Activated B cell treated with CpG ODN at 0.5 μM for 24 hours (primary cell): ENCODE measurements around the gene PRLR. TPM values are rescaled to one million over a fixed set of nuclear protein-coding genes. Genes with fewer than 3 reads are reported as not detected.
A peak's percentile ranks its signal among the peaks of the same experiment; 100 is the strongest.

ENCODE experiments used
- ATAC-seq: fragments of 200-7000 bp; cut with Tn5 transposase; one replicate; pipeline ENCODE4 v1.10.0; 2021; ENCODE audit warnings: low read depth, mild to moderate bottlenecking, moderate library complexity
- CTCF ChIA-PET: fragments of 350-600 bp; sonication (Branson Sonifier 250); formaldehyde crosslinking; loops from one replicate; lab custom pipeline; 2021; ENCODE audit warnings: antibody characterized with exemption; lab: Charles Lee
- POLR2A ChIA-PET: fragments of 350-600 bp; sonication (Branson Sonifier 250); formaldehyde crosslinking; loops from one replicate; lab custom pipeline; 2021; ENCODE audit warnings: antibody characterized with exemption; lab: Charles Lee
- DNase-seq: peaks from one replicate; pipeline ENCODE4 v3.0.0; 2022
- H3K27ac Mint-ChIP-seq: one replicate; pipeline ENCODE4 v1.8.0; 2020; ENCODE audit warnings: mixed read lengths
- H3K27me3 Mint-ChIP-seq: one replicate; pipeline ENCODE4 v1.8.0; 2021; ENCODE audit warnings: mixed read lengths
- H3K36me3 Mint-ChIP-seq: one replicate; pipeline ENCODE4 v1.8.0; 2021; ENCODE audit warnings: low read depth, mixed read lengths
- H3K4me1 Mint-ChIP-seq: one replicate; pipeline ENCODE4 v1.8.0; 2021; ENCODE audit warnings: mixed read lengths
- H3K4me3 Mint-ChIP-seq: one replicate; pipeline ENCODE4 v1.8.0; 2020; ENCODE audit warnings: mild to moderate bottlenecking, mixed read lengths
- H3K9me3 Mint-ChIP-seq: one replicate; pipeline ENCODE4 v1.8.0; 2020; ENCODE audit warnings: mixed read lengths
- CTCF ChIP-seq: fragments of 200-600 bp; IDR thresholded peaks from one replicate; pipeline ENCODE4 v1.8.0; 2022; ENCODE audit warnings: antibody characterized with exemption, mild to moderate bottlenecking
- intact Hi-C: fragments of 100-400 bp; cut with micrococcal nuclease; formaldehyde crosslinking; loops from one replicate; pipeline ENCODE4 v1.15.1; 2024
- total RNA-seq: library from RNA; stranded (reverse); gene quantifications from 2 replicates; pipeline ENCODE4 v1.2.3, GENCODE V29; 2022

The PRLR gene
- total RNA-seq, 1 donor from 2014 or later = 3.7 TPM

GRCh38 chr5:35214051-35214450 lies 16.2 kb downstream of the PRLR start:
- Mint-ChIP-seq H3K4me3 (no peak overlapping the region), H3K27me3 (peaks cover 2% of the 10 kb centered on the region), H3K4me1 (peaks cover 26% of the 10 kb centered on the region), H3K9me3 (no peaks in the 10 kb centered on the region), H3K27ac (peak overlapping the region; percentile 92), H3K36me3 (no peaks in the 10 kb centered on the region)
- CTCF ChIA-PET = interaction anchor here (0.6 kb wide), 1 partner anchor 9 kb away, joined by 3 read pairs; no protein-coding TSS in a partner anchor
- DNase-seq (no peak), ATAC-seq (no peak)
- POLR2A ChIA-PET = no interaction called here
- TF ChIP-seq CTCF = no peak
- intact Hi-C loops = loop anchor here (1.0 to 10.0 kb wide), 3 partner anchors 283 to 1028 kb away; partner anchors contain the start of genes NADK2 and TTC23L

- ChIA-PET CTCF (interaction anchor here (1.4 to 1.8 kb wide), 3 partner anchors 9 to 125 kb away, joined by 5 to 13 read pairs (median 7); no protein-coding TSS in a partner anchor), POLR2A (interaction anchor here (2.1 to 2.5 kb wide), 2 partner anchors 18 to 106 kb away, joined by 6 to 9 read pairs; no protein-coding TSS in a partner anchor)
- DNase-seq (no peak), ATAC-seq (no peak)
- H3K4me3 Mint-ChIP-seq = no peak overlapping the region
- H3K4me1 Mint-ChIP-seq = peaks cover 26% of the 10 kb centered on the region
- intact Hi-C loops = loop anchor here (1.0 to 10.0 kb wide), 4 partner anchors 15 to 1029 kb away; partner anchors contain the start of genes NADK2 and TTC23L
- no peaks in the 10 kb centered on the region for H3K9me3 Mint-ChIP-seq
- peaks cover 2% of the 10 kb centered on the region for H3K27me3 Mint-ChIP-seq
- TF ChIP-seq CTCF = no peak
- H3K36me3 Mint-ChIP-seq = no peaks in the 10 kb centered on the region
- H3K27ac Mint-ChIP-seq = peak overlapping the region; percentile 92
These were observed 16.7 kb downstream of the PRLR start for GRCh38 chr5:35213608-35214007.

- POLR2A ChIA-PET = interaction anchor here (1.1 to 2.5 kb wide), 4 partner anchors 10 to 107 kb away, joined by 3 to 9 read pairs (median 6); partner anchors contain the start of gene PRLR
- intact Hi-C loops = loop anchor here (1.0 to 10.0 kb wide), 7 partner anchors 10 to 1030 kb away; partner anchors contain the start of genes BRIX1, NADK2, RAD1 and TTC23L
- peaks cover 26% of the 10 kb centered on the region for H3K4me1 Mint-ChIP-seq
- H3K36me3 Mint-ChIP-seq = no peaks in the 10 kb centered on the region
- no peak for TF ChIP-seq CTCF
- H3K27me3 Mint-ChIP-seq = peaks cover 2% of the 10 kb centered on the region
- peak overlapping the region; percentile 22 for H3K4me3 Mint-ChIP-seq
- peak; percentile 86 for ATAC-seq
- no peaks in the 10 kb centered on the region for H3K9me3 Mint-ChIP-seq
- peak overlapping the region; percentile 92 for H3K27ac Mint-ChIP-seq
- no peak for DNase-seq
- CTCF ChIA-PET = interaction anchor here (1.0 to 1.8 kb wide), 4 partner anchors 9 to 124 kb away, joined by 3 to 13 read pairs (median 6); no protein-coding TSS in a partner anchor
These were observed 17.9 kb downstream of the PRLR start for GRCh38 chr5:35212122-35212982.

- intact Hi-C loops = loop anchor here (5.0 to 10.0 kb wide), 3 partner anchors 375 to 1032 kb away; partner anchors contain the start of genes LMBRD2, NADK2, SKP2 and TTC23L
- POLR2A ChIA-PET = no interaction called here
- Mint-ChIP-seq H3K9me3 (no peaks in the 10 kb centered on the region), H3K4me3 (no peak overlapping the region), H3K4me1 (peaks cover 26% of the 10 kb centered on the region), H3K36me3 (no peaks in the 10 kb centered on the region), H3K27ac (no peak overlapping the region), H3K27me3 (peaks cover 2% of the 10 kb centered on the region)
- DNase-seq (no peak), ATAC-seq (no peak)
- TF ChIP-seq CTCF = no peak
- CTCF ChIA-PET = interaction anchor here (0.8 kb wide), 1 partner anchor 9 kb away, joined by 3 read pairs; no protein-coding TSS in a partner anchor
These were observed 20.4 kb downstream of the PRLR start for GRCh38 chr5:35209862-35210261.
